Sigmoid colon (tissue), 7 donors: ENCODE results near the gene CACNA1C. TPM values are rescaled to one million over a fixed set of nuclear protein-coding genes. Genes with fewer than 3 reads are reported as not detected.
A peak's percentile ranks its signal among the peaks of the same experiment; 100 is the strongest.

Experiments
- DNase-seq: peaks from one replicate; pipeline ENCODE4 v3.0.0-alpha.2; 2019
- H3K27ac ChIP-seq, 4 donors: fragments of 200-600 bp; sonication (generic); one replicate each; pipeline ENCODE4 v1.5.1; 2016 to 2019; ENCODE audit warnings: mild to moderate bottlenecking in 1 of 4
- H3K27me3 ChIP-seq, 3 donors: fragments of 200-600 bp; sonication (generic); one replicate each; pipeline ENCODE4 v1.5.1; 2019; ENCODE audit warnings: mild to moderate bottlenecking in 1 of 3
- H3K36me3 ChIP-seq, 4 donors: fragments of 200-600 bp; sonication (generic); one replicate each; pipeline ENCODE4 v1.5.1; 2016 to 2019
- H3K4me1 ChIP-seq, 4 donors: fragments of 200-600 bp; sonication (generic); one replicate each; pipeline ENCODE4 v1.5.1; 2017 to 2019
- H3K4me3 ChIP-seq, 4 donors: fragments of 200-600 bp; sonication (generic); one replicate each; pipeline ENCODE4 v1.5.1; 2017 to 2019; ENCODE audit warnings: mild to moderate bottlenecking in 2 of 4, moderate library complexity in 1 of 4
- H3K9me3 ChIP-seq, 4 donors: fragments of 200-600 bp in 3 of 4; sonication (generic) in 3 of 4; one replicate each; pipeline versions ENCODE4 v1.5.1 to v1.6.1; 2013 to 2019
- EP300 ChIP-seq, 4 donors: sonication (generic); formaldehyde crosslinking; IDR thresholded peaks; one replicate each; pipeline ENCODE4 v1.6.1; 2017; ENCODE audit warnings: antibody characterized with exemption in 4 of 4
- POLR2A ChIP-seq, 2 donors: fragments of 450-650 bp; IDR thresholded peaks; one replicate each; pipeline ENCODE4 v1.6.1; 2016; ENCODE audit warnings: antibody characterized with exemption in 2 of 2, mild to moderate bottlenecking in 2 of 2, moderate library complexity in 2 of 2
- POLR2AphosphoS5 ChIP-seq, 4 donors: sonication (generic); formaldehyde crosslinking; IDR thresholded peaks; one replicate each; pipeline ENCODE4 v1.6.1; 2017; ENCODE audit warnings: antibody characterized with exemption in 4 of 4
- WGBS, 2 donors: extraction: QIAGEN DNeasy Blood & Tissue Kit; methylation state at CpG; one replicate each; pipeline ENCODE4 v1.1.7; 2013; 5-methylcytosine and 5-hydroxymethylcytosine counted together
- intact Hi-C: fragments of 100-400 bp; cut with DNase I; formaldehyde crosslinking; loops from one replicate; pipeline ENCODE4 v1.15.1; 2023
- polyA plus RNA-seq, 3 donors: library from polyadenylated mRNA; stranded (reverse); fragments of 200-250 nt; gene quantifications; one replicate each; pipeline ENCODE4 v1.2.3, GENCODE V29; 2013
- total RNA-seq, 4 donors: library from RNA; depleted of rRNA; stranded (reverse); fragments of >200 nt; gene quantifications; one replicate each; pipeline ENCODE4 v1.1.0, GENCODE V29; 2016
- TF ChIP-seq, protein P1 (sequence below), 4 experiments: fragments of 450-650 bp in 3 of 4; fragments of 200-600 bp in 1 of 4; IDR thresholded peaks; one replicate each; pipeline ENCODE4 v1.5.1; 2016 to 2019; ENCODE audit warnings: antibody characterized with exemption in 4 of 4, mild to moderate bottlenecking in 3 of 4, moderate library complexity in 2 of 4
- donor health status: healthy with polysubstance abuse.
- donor health status: Bipolar disorder and iron deficiency.
- donor health status: healthy.

The CACNA1C gene
- total and polyA plus RNA-seq, 7 donors: 0.46 to 213 (median 62.0) TPM

DNA sequence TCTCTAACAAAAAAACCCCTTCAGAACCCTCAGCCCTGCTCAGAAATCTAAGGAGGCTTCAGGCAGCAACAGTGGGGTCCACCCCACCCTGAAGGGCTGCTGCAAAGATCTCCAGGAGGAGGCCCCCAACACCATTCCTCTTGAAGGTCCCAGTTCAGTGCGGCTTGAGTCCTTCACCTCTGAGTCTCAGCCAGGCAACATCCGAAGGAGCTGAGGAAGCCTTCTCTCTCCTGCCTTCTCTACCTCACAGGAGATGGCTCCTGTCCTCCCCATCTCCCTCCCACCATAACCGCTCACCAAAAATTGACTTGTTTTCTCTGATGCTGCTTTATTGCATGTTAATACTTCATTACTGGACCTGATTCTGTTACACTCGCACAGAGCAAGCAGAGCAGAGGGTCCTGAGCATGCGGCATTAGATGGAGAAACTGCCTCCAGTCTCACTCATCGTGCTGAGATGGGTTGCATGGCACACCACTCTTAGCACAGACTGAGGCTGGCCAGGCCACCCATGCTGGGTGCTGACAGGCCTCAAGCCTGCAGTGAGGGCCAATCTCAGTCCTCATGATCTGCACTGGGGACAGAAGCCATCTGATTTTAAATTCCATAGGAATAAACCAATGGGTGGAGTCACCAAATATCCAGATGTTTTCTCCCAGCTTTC is 224.8 kb downstream of the CACNA1C start:
- H3K4me1 ChIP-seq: peaks cover 0 to 49% (median 38%) of the 10 kb centered on the region in 4 donors
- no peaks in the 10 kb centered on the region for H3K9me3 ChIP-seq
- no peak overlapping the region for H3K4me3 ChIP-seq
- WGBS, 2 donors: 93 to 97% methylated on average over 6 of the region's 6 CpGs
- no peak for DNase-seq
- peak overlapping the region in 1 of 4 donors; percentile 25 for H3K27ac ChIP-seq
- no peaks in the 10 kb centered on the region for H3K36me3 ChIP-seq
- no peaks in the 10 kb centered on the region for H3K27me3 ChIP-seq
- intact Hi-C loops: no loop called here
- TF ChIP-seq POLR2A (IDR thresholded peaks at IDR 0.05): no peak
- TF ChIP-seq EP300 (IDR thresholded peaks at IDR 0.05): no peak
- no peak for TF ChIP-seq POLR2AphosphoS5 (IDR thresholded peaks at IDR 0.05)
- TF ChIP-seq, protein P1, sequence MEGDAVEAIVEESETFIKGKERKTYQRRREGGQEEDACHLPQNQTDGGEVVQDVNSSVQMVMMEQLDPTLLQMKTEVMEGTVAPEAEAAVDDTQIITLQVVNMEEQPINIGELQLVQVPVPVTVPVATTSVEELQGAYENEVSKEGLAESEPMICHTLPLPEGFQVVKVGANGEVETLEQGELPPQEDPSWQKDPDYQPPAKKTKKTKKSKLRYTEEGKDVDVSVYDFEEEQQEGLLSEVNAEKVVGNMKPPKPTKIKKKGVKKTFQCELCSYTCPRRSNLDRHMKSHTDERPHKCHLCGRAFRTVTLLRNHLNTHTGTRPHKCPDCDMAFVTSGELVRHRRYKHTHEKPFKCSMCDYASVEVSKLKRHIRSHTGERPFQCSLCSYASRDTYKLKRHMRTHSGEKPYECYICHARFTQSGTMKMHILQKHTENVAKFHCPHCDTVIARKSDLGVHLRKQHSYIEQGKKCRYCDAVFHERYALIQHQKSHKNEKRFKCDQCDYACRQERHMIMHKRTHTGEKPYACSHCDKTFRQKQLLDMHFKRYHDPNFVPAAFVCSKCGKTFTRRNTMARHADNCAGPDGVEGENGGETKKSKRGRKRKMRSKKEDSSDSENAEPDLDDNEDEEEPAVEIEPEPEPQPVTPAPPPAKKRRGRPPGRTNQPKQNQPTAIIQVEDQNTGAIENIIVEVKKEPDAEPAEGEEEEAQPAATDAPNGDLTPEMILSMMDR (IDR thresholded peaks at IDR 0.05): no peak

DNA sequence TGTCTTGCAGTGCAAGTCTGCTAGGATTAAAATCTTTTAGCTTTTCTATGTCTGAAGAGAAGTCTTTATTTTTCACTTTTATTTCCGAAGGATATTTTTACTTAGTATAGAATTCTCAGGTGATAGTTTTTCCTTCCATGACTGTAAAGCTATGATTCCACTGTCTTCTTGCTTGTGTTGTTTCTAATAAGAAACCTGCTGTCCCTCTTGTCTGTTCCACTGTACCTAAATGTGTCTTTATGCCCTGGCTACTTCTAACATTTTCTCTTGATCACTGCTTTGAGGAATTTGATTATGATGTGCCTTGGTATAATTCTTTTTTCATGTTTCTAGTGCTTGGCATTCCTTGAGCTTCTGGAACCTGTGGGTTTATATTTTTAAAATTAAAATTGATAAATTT is 228.7 kb downstream of the CACNA1C start:
- no peaks in the 10 kb centered on the region for H3K27me3 ChIP-seq
- no peaks in the 10 kb centered on the region for H3K36me3 ChIP-seq
- H3K9me3 ChIP-seq: no peaks in the 10 kb centered on the region
- 95 to 97% methylated on average over 1 of the region's 1 CpG for WGBS, 2 donors
- peaks cover 0 to 53% (median 49%) of the 10 kb centered on the region in 4 donors for H3K4me1 ChIP-seq
- H3K27ac ChIP-seq: peak overlapping the region in 3 of 4 donors; percentile 77 to 89 (median 87)
- TF ChIP-seq EP300 (IDR thresholded peaks at IDR 0.05): no peak
- TF ChIP-seq, protein P1 (IDR thresholded peaks at IDR 0.05): no peak
- no peak for TF ChIP-seq POLR2A (IDR thresholded peaks at IDR 0.05)
- TF ChIP-seq POLR2AphosphoS5 (IDR thresholded peaks at IDR 0.05): no peak
- intact Hi-C loops: loop anchor here (5.0 kb wide), 1 partner anchor 99 kb away; no protein-coding TSS in a partner anchor
- no peak for DNase-seq
- H3K4me3 ChIP-seq: no peak overlapping the region

DNA sequence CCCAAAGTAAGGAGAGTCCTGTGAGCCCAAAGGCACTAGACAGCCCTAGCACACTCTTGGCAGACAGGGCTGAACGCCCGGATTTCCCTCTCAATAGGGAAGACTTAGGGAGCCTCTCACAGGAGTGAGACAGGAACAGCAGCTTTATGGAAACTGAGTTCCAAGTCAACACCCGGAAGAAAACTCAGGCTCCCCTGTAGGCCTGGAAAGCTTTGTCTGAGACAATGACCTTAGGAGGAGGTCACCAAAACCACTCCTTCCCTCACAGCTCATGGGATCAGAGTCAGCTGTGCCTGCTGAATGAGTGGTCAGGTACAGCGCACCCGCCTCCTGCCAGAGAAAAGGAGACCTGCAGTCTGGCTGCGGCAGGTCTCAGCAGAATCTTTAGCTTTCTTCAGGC is 229.5 kb downstream of the CACNA1C start:
- H3K4me1 ChIP-seq: peaks cover 0 to 61% (median 55%) of the 10 kb centered on the region in 4 donors
- intact Hi-C loops: loop anchor here (5.0 kb wide), 1 partner anchor 100 kb away; no protein-coding TSS in a partner anchor
- H3K27me3 ChIP-seq: no peaks in the 10 kb centered on the region
- H3K27ac ChIP-seq: peak overlapping the region; percentile 45 to 89 (median 82)
- TF ChIP-seq POLR2A (IDR thresholded peaks at IDR 0.05): no peak
- TF ChIP-seq, protein P1 (IDR thresholded peaks at IDR 0.05): no peak
- TF ChIP-seq POLR2AphosphoS5 (IDR thresholded peaks at IDR 0.05): peak in 1 of 4 donors; percentile 14
- no peak for TF ChIP-seq EP300 (IDR thresholded peaks at IDR 0.05)
- H3K9me3 ChIP-seq: no peaks in the 10 kb centered on the region
- H3K36me3 ChIP-seq: no peaks in the 10 kb centered on the region
- H3K4me3 ChIP-seq: no peak overlapping the region
- no peak for DNase-seq
- WGBS, 2 donors: 83 to 90% methylated on average over 6 of the region's 6 CpGs

DNA sequence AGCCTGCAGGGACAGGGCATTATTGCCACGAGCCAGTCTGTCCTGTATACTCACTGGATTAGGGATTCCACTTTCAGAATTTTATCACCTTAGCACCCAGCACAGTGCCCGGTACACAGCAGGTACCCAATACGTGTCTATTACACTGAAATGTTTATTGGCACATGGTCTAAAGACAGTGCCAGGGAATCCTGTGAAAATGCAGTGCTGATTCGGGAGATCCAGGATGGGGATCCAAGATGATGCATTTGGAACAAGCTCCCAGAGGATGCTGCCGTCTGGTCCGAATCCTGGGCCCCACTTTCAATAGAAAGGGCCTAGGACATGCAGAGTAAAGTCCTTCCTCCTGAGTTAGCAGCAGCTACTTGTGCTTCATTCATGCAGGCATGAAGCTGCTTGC is 230.7 kb downstream of the CACNA1C start:
- intact Hi-C loops: loop anchor here (5.0 kb wide), 1 partner anchor 101 kb away; no protein-coding TSS in a partner anchor
- no peaks in the 10 kb centered on the region for H3K27me3 ChIP-seq
- DNase-seq: no peak
- no peaks in the 10 kb centered on the region for H3K9me3 ChIP-seq
- H3K27ac ChIP-seq: peak overlapping the region; percentile 77 to 89 (median 84)
- no peaks in the 10 kb centered on the region for H3K36me3 ChIP-seq
- H3K4me1 ChIP-seq: peaks cover 0 to 73% (median 67%) of the 10 kb centered on the region in 4 donors
- H3K4me3 ChIP-seq: no peak overlapping the region
- WGBS, 2 donors: 83 to 93% methylated on average over 6 of the region's 6 CpGs
- no peak for TF ChIP-seq POLR2A (IDR thresholded peaks at IDR 0.05)
- no peak for TF ChIP-seq POLR2AphosphoS5 (IDR thresholded peaks at IDR 0.05)
- TF ChIP-seq, protein P1 (IDR thresholded peaks at IDR 0.05): no peak
- TF ChIP-seq EP300 (IDR thresholded peaks at IDR 0.05): no peak
